HEK293T (cell line): ENCODE measurements around the gene PCBP1.
"Not testable (repeated sequence)": the region's sequence is repeated elsewhere in the genome, so short reads cannot be mapped to it uniquely, and the experiment has no call there.

Source experiments
- CTBP1 ChIP-seq: fragments of 450-650 bp; IDR thresholded peaks from 2 replicates; pipeline ENCODE4 v1.6.1; 2016; ENCODE audit warnings: borderline replicate concordance
- FOXK2 ChIP-seq: fragments of 450-650 bp; IDR thresholded peaks from 2 replicates; pipeline ENCODE4 v1.6.1; 2016; ENCODE audit warnings: mild to moderate bottlenecking
- SP1 ChIP-seq: fragments of 450-650 bp; IDR thresholded peaks from 2 replicates; pipeline ENCODE4 v1.6.1; 2017

GRCh38 chr2:70102323-70102905 lies 15.1 kb downstream of the PCBP1 start:
- not testable (repeated sequence) for TF ChIP-seq SP1, CTBP1, FOXK2
